GM21723 (cell line): Measurements from ENCODE around the gene INPP4B.

Experiments used
- ATAC-seq: cut with Tn5 transposase; IDR thresholded peaks from one replicate; pipeline ENCODE4 v1.9.1; 2021; ENCODE audit warnings: mild to moderate bottlenecking, moderate library complexity; ENCODE audit not compliant: unreplicated experiment

Gene INPP4B

GRCh38 chr4:142583708-142584107 is 262.4 kb downstream of the INPP4B start:
- ATAC-seq, result no peak

GRCh38 chr4:142582340-142582739 is 263.8 kb downstream of the INPP4B start:
- ATAC-seq, result no peak

- ATAC-seq, result no peak
Observed at GRCh38 chr4:142581881-142582280, 264.2 kb downstream of the INPP4B start.

GRCh38 chr4:142579443-142579842 is 266.7 kb downstream of the INPP4B start:
- no peak for ATAC-seq

GRCh38 chr4:142574306-142574705 is 271.8 kb downstream of the INPP4B start:
- peak; percentile 57 for ATAC-seq

- no peak for ATAC-seq
Observed at GRCh38 chr4:142572071-142572470, 274.0 kb downstream of the INPP4B start.

GRCh38 chr4:142567620-142568451 is 278.3 kb downstream of the INPP4B start:
- no peak for ATAC-seq

GRCh38 chr4:142567199-142567598 is 278.9 kb downstream of the INPP4B start:
- ATAC-seq, result no peak

- no peak for ATAC-seq
Observed at GRCh38 chr4:142566777-142567176, 279.3 kb downstream of the INPP4B start.

- ATAC-seq, result no peak
Observed at GRCh38 chr4:142566243-142566642, 279.9 kb downstream of the INPP4B start.

- ATAC-seq, result no peak
Observed at GRCh38 chr4:142565771-142566170, 280.3 kb downstream of the INPP4B start.

- ATAC-seq, result no peak
Observed at GRCh38 chr4:142563682-142564291, 282.3 kb downstream of the INPP4B start.

GRCh38 chr4:142559986-142560385 is 286.1 kb downstream of the INPP4B start:
- no peak for ATAC-seq

- no peak for ATAC-seq
Observed at GRCh38 chr4:142558851-142559250, 287.2 kb downstream of the INPP4B start.

- no peak for ATAC-seq
Observed at GRCh38 chr4:142557239-142557801, 288.8 kb downstream of the INPP4B start.

GRCh38 chr4:142556570-142557238 is 289.4 kb downstream of the INPP4B start:
- ATAC-seq, result no peak

- ATAC-seq, result no peak
Observed at GRCh38 chr4:142556048-142556447, 290.1 kb downstream of the INPP4B start.

- ATAC-seq, result no peak
Observed at GRCh38 chr4:142554412-142554811, 291.7 kb downstream of the INPP4B start.

- no peak for ATAC-seq
Observed at GRCh38 chr4:142551517-142552305, 294.4 kb downstream of the INPP4B start.

- no peak for ATAC-seq
Observed at GRCh38 chr4:142550965-142551364, 295.1 kb downstream of the INPP4B start.
